Neutrophil (primary cell): ENCODE measurements around the gene ERBIN.
"Not testable (repeated sequence)": the region's sequence is repeated elsewhere in the genome, so short reads cannot be mapped to it uniquely, and the experiment has no call there.

Experiments used
- H3K27ac ChIP-seq: fragments of 200-600 bp; sonication (generic); 2 replicates; pipeline ENCODE4 v1.5.1; 2016; ENCODE audit warnings: mild to moderate bottlenecking, moderate library complexity
- H3K27me3 ChIP-seq: fragments of 200-600 bp; sonication (generic); 2 replicates; pipeline ENCODE4 v1.6.0; 2016; ENCODE audit warnings: mild to moderate bottlenecking
- H3K36me3 ChIP-seq: fragments of 200-600 bp; sonication (generic); 2 replicates; pipeline ENCODE4 v1.5.1; 2017
- H3K4me1 ChIP-seq, 2 experiments: fragments of 200-600 bp in 1 of 2; sonication (generic) in 1 of 2; 1 replicate in 1 of 2; 2 replicates in 1 of 2; pipeline versions ENCODE4 v1.5.1 to v1.6.1; 2013 to 2016; ENCODE audit warnings: low read depth in 1 of 2, low read length in 1 of 2, mild to moderate bottlenecking in 1 of 2, moderate library complexity in 1 of 2; ENCODE audit not compliant: control insufficient read depth in 1 of 2, insufficient read depth in 1 of 2
- H3K4me3 ChIP-seq, 2 experiments: fragments of 200-600 bp in 1 of 2; sonication (generic) in 1 of 2; 1 replicate in 1 of 2; 2 replicates in 1 of 2; pipeline ENCODE4 v1.5.1; 2013 to 2016; ENCODE audit warnings: low read depth in 1 of 2, low read length in 1 of 2, mild to moderate bottlenecking in 1 of 2, moderate library complexity in 1 of 2
- H3K9me3 ChIP-seq: fragments of 200-600 bp; sonication (generic); 2 replicates; pipeline ENCODE4 v1.5.1; 2016
- CTCF ChIP-seq: fragments of 200-600 bp; sonication (generic); IDR thresholded peaks from 2 replicates; pipeline ENCODE4 v1.5.1; 2016; ENCODE audit warnings: antibody characterized with exemption

The ERBIN gene

GRCh38 chr5:65969539-65970393, 43.4 kb downstream of the ERBIN start:
- H3K36me3 ChIP-seq: no peaks in the 10 kb centered on the region
- no peak overlapping the region for H3K27ac ChIP-seq
- no peak overlapping the region for H3K4me3 ChIP-seq
- no peaks in the 10 kb centered on the region for H3K9me3 ChIP-seq
- H3K4me1 ChIP-seq: peaks cover 9 to 21% of the 10 kb centered on the region in 2 experiments
- no peak for TF ChIP-seq CTCF
- H3K27me3 ChIP-seq: no peaks in the 10 kb centered on the region

- TF ChIP-seq CTCF: no peak
- peak overlapping the region; percentile 51 for H3K27ac ChIP-seq
- no peaks in the 10 kb centered on the region for H3K36me3 ChIP-seq
- no peaks in the 10 kb centered on the region for H3K27me3 ChIP-seq
- peaks cover 10 to 21% of the 10 kb centered on the region in 2 experiments for H3K4me1 ChIP-seq
- H3K4me3 ChIP-seq: no peak overlapping the region
- no peaks in the 10 kb centered on the region for H3K9me3 ChIP-seq
Observed at GRCh38 chr5:65970481-65971367, 44.3 kb downstream of the ERBIN start.

- H3K27ac ChIP-seq: peak overlapping the region; percentile 51
- H3K4me1 ChIP-seq: peaks cover 10 to 21% of the 10 kb centered on the region in 2 experiments
- H3K36me3 ChIP-seq: no peaks in the 10 kb centered on the region
- no peak for TF ChIP-seq CTCF
- H3K27me3 ChIP-seq: no peaks in the 10 kb centered on the region
- H3K4me3 ChIP-seq: no peak overlapping the region
- no peaks in the 10 kb centered on the region for H3K9me3 ChIP-seq
Observed at GRCh38 chr5:65971643-65972042, 45.3 kb downstream of the ERBIN start.

GRCh38 chr5:65972896-65973295, 46.5 kb downstream of the ERBIN start:
- not testable (repeated sequence) for H3K9me3 ChIP-seq, H3K27me3 ChIP-seq, H3K36me3 ChIP-seq, H3K27ac ChIP-seq, H3K4me3 ChIP-seq
- peaks cover 10 to 21% of the 10 kb centered on the region in 2 experiments for H3K4me1 ChIP-seq

- Histone ChIP-seq H3K27ac (no peak overlapping the region), H3K27me3 (no peaks in the 10 kb centered on the region), H3K4me3 (no peak overlapping the region), H3K36me3 (no peaks in the 10 kb centered on the region), H3K9me3 (no peaks in the 10 kb centered on the region), H3K4me1 (peaks cover 4 to 5% of the 10 kb centered on the region in 2 experiments)
- TF ChIP-seq CTCF: no peak
Observed at GRCh38 chr5:65978251-65978650, 51.9 kb downstream of the ERBIN start.

- Histone ChIP-seq H3K4me1 (no peaks in the 10 kb centered on the region), H3K27ac (peak overlapping the region; percentile 30), H3K4me3 (no peak overlapping the region), H3K27me3 (no peaks in the 10 kb centered on the region), H3K9me3 (no peaks in the 10 kb centered on the region), H3K36me3 (peaks cover 3% of the 10 kb centered on the region)
- TF ChIP-seq CTCF: no peak
Observed at GRCh38 chr5:65981548-65981947, 55.2 kb downstream of the ERBIN start.
